MM.1S (cell line): Measurements from ENCODE around the gene RASGRF2.

Experiments used
- DNase-seq: peaks from one replicate; pipeline ENCODE4 v3.0.0-alpha.2; 2015
- H2AFZ ChIP-seq: fragments of 300-600 bp; sonication (generic); 2 replicates; pipeline ENCODE4 v1.6.0; 2016; ENCODE audit warnings: antibody characterized with exemption, low read length
- H3F3A ChIP-seq: fragments of 300-600 bp; sonication (generic); 2 replicates; pipeline ENCODE4 v1.6.1; 2016; ENCODE audit warnings: mild to moderate bottlenecking, antibody characterized with exemption, low read length, moderate library complexity, mixed read lengths; ENCODE audit not compliant: insufficient read depth
- H3K27ac ChIP-seq: fragments of 300-600 bp; sonication (generic); 2 replicates; pipeline ENCODE4 v1.5.1; 2016; ENCODE audit warnings: mild to moderate bottlenecking, low read length
- H3K27me3 ChIP-seq: fragments of 300-600 bp; sonication (generic); replicated peaks from 2 replicates; pipeline ENCODE4 v1.6.0; 2016; ENCODE audit warnings: low read length; ENCODE audit not compliant: insufficient read depth
- H3K36me3 ChIP-seq: fragments of 300-600 bp; sonication (generic); replicated peaks from 2 replicates; pipeline ENCODE4 v1.6.1; 2016; ENCODE audit warnings: mild to moderate bottlenecking, low read length, mixed read lengths; ENCODE audit not compliant: insufficient read depth
- H3K4me1 ChIP-seq: fragments of 300-600 bp; sonication (generic); 2 replicates; pipeline ENCODE4 v1.6.1; 2016; ENCODE audit warnings: low read length, mixed read lengths
- H3K4me2 ChIP-seq: fragments of 300-600 bp; sonication (generic); 2 replicates; pipeline ENCODE4 v1.6.0; 2016; ENCODE audit warnings: low read depth, low read length
- H3K4me3 ChIP-seq: fragments of 300-600 bp; sonication (generic); 2 replicates; pipeline ENCODE4 v1.5.1; 2016; ENCODE audit warnings: low read length, mixed read lengths
- H3K79me2 ChIP-seq: fragments of 300-600 bp; sonication (generic); 2 replicates; pipeline ENCODE4 v1.6.1; 2016; ENCODE audit warnings: mixed run types, low read length, mixed read lengths
- H3K9ac ChIP-seq: fragments of 300-600 bp; sonication (generic); 2 replicates; pipeline ENCODE4 v1.6.1; 2016; ENCODE audit warnings: low read length, mixed read lengths
- H3K9me2 ChIP-seq: fragments of 300-600 bp; sonication (generic); replicated peaks from 2 replicates; pipeline ENCODE4 v1.6.1; 2016; ENCODE audit warnings: mild to moderate bottlenecking, low read length, mixed read lengths; ENCODE audit not compliant: insufficient read depth
- H3K9me3 ChIP-seq: fragments of 300-600 bp; sonication (generic); replicated peaks from 2 replicates; pipeline ENCODE4 v1.6.1; 2016; ENCODE audit warnings: mild to moderate bottlenecking, low read length, mixed read lengths; ENCODE audit not compliant: insufficient read depth
- H4K20me1 ChIP-seq: fragments of 300-600 bp; sonication (generic); 2 replicates; pipeline ENCODE4 v1.6.1; 2016; ENCODE audit warnings: mild to moderate bottlenecking, low read length, moderate library complexity, mixed read lengths; ENCODE audit not compliant: insufficient read depth
- EZH2 ChIP-seq: fragments of 300-600 bp; sonication (generic); optimal IDR thresholded peaks from 2 replicates; pipeline ENCODE3; 2017; ENCODE audit warnings: low read depth, mild to moderate bottlenecking, antibody characterized with exemption, low read length, mixed read lengths
- EZH2phosphoT487 ChIP-seq: fragments of 300-600 bp; sonication (generic); IDR thresholded peaks from 2 replicates; pipeline ENCODE4 v1.6.1; 2018; ENCODE audit warnings: antibody characterized with exemption, low read length
- TF ChIP-seq, protein P1 (sequence below): fragments of 300-600 bp; sonication (generic); IDR thresholded peaks from 2 replicates; pipeline ENCODE4 v1.5.1; 2016; ENCODE audit warnings: antibody characterized with exemption, low read length, mixed read lengths

Gene RASGRF2

DNA sequence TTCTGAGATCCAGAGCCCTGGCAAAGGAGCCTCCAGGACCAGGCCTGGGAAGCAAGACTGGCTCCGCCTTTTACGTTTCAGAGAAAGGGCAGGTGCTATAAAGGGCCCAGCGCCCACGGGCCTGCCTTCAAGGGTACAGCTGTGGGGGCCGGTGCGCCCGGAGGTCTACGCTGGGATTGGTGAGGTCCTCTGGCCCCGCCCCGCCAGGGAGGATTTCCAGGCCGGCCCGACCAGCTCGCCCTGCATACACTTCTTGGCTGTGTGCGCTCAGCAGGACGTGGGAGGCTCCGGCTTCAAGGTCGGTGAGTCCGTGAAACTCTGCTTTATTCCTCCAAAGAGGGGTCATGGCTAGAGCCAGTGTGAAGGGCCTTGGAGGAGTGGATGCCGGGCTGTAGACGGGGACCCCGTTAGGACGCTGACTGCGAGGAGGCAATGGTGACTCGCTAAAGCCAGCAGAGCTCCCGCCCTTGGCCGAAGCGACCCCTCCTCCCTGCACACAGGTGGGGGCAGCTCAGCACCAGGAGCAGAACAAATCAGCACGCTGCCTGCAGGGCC lies 273.0 kb downstream of the RASGRF2 start, which contains the start of gene CKMT2:
CKMT2 (plus strand) TSS at position 243 of the 555 bp plus-strand sequence. CDS start 17,811 bp downstream, outside the sequence.
- Histone ChIP-seq H2AFZ (no peak within 1 kb of the TSS), H4K20me1 (no peaks in the 10 kb centered on the region), H3K27me3 (no peaks in the 10 kb centered on the region), H3K27ac (no peak within 1 kb of the TSS), H3K4me3 (no peak within 1 kb of the TSS), H3K79me2 (no peaks in the 10 kb centered on the region), H3K4me2 (no peak within 1 kb of the TSS), H3F3A (no peaks in the 10 kb centered on the region), H3K36me3 (no peaks in the 10 kb centered on the region), H3K4me1 (no peaks in the 10 kb centered on the region), H3K9me3 (no peaks in the 10 kb centered on the region), H3K9me2 (no peaks in the 10 kb centered on the region), H3K9ac (no peak within 1 kb of the TSS)
- TF ChIP-seq EZH2 (no peak), EZH2phosphoT487 (no peak)
- TF ChIP-seq, protein P1, sequence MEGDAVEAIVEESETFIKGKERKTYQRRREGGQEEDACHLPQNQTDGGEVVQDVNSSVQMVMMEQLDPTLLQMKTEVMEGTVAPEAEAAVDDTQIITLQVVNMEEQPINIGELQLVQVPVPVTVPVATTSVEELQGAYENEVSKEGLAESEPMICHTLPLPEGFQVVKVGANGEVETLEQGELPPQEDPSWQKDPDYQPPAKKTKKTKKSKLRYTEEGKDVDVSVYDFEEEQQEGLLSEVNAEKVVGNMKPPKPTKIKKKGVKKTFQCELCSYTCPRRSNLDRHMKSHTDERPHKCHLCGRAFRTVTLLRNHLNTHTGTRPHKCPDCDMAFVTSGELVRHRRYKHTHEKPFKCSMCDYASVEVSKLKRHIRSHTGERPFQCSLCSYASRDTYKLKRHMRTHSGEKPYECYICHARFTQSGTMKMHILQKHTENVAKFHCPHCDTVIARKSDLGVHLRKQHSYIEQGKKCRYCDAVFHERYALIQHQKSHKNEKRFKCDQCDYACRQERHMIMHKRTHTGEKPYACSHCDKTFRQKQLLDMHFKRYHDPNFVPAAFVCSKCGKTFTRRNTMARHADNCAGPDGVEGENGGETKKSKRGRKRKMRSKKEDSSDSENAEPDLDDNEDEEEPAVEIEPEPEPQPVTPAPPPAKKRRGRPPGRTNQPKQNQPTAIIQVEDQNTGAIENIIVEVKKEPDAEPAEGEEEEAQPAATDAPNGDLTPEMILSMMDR, result no peak
- no peak for DNase-seq

DNA sequence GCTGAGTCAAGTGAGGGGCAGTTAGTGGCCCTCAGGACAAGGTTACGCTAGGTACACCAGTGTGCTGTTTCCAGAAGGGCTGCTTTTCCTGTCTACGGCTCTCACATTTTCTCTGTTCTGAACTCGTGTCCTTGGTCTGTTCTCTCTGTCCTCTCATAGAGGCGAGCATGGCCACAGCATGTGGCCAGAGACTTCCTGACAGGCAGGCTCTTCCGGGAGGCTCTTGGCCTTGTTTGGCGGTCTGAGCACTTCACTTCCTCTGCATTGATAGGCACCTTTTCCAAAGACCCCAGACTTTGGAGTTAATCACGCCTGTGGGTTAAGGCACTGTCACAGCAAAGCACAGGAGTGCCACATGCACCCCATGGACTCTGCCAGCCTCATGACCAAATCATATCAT lies 274.1 kb downstream of the RASGRF2 start:
- no peaks in the 10 kb centered on the region for H3K79me2 ChIP-seq
- no peaks in the 10 kb centered on the region for H4K20me1 ChIP-seq
- H3K9me2 ChIP-seq, result no peaks in the 10 kb centered on the region
- no peak overlapping the region for H3K27ac ChIP-seq
- H3K9me3 ChIP-seq, result no peaks in the 10 kb centered on the region
- no peak overlapping the region for H3K9ac ChIP-seq
- no peak overlapping the region for H3K4me2 ChIP-seq
- DNase-seq, result no peak
- no peaks in the 10 kb centered on the region for H3K4me1 ChIP-seq
- TF ChIP-seq EZH2 (no peak), EZH2phosphoT487 (no peak)
- TF ChIP-seq, protein P1, result no peak
- H3F3A ChIP-seq, result no peaks in the 10 kb centered on the region
- H3K27me3 ChIP-seq, result no peaks in the 10 kb centered on the region
- no peak overlapping the region for H2AFZ ChIP-seq
- no peaks in the 10 kb centered on the region for H3K36me3 ChIP-seq
- H3K4me3 ChIP-seq, result no peak overlapping the region

DNA sequence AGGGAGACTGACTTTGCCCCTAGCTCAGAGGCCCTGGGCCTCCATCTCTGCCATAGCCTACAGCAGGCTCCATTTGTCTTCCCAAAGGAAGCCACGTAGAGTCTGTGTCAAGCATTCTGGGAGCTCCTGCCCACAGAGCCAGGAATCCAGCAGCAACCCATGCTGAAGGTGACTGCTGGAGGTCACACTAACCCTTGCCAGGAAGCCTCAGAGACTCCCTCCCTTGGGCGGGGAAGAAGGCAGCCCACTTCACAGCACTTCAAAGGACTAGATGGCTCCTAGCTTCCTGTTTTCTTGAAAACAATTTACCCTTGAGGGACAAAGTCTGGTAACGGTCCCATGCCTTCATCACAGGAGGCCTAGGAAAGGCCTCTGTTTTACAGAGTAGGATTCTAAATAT lies 274.6 kb downstream of the RASGRF2 start:
- Histone ChIP-seq H3K9me3 (no peaks in the 10 kb centered on the region), H3K36me3 (no peaks in the 10 kb centered on the region), H3K27ac (no peak overlapping the region), H3K79me2 (no peaks in the 10 kb centered on the region), H3F3A (no peaks in the 10 kb centered on the region), H3K4me2 (no peak overlapping the region), H3K4me1 (no peaks in the 10 kb centered on the region), H4K20me1 (no peaks in the 10 kb centered on the region), H3K9me2 (no peaks in the 10 kb centered on the region), H3K27me3 (no peaks in the 10 kb centered on the region), H3K9ac (no peak overlapping the region), H2AFZ (no peak overlapping the region), H3K4me3 (no peak overlapping the region)
- TF ChIP-seq, protein P1, result no peak
- no peak for TF ChIP-seq EZH2phosphoT487
- no peak for TF ChIP-seq EZH2
- no peak for DNase-seq
